Parathyroid adenoma (tissue), 2 donors: ENCODE measurements around the gene LIN28A.

Source experiments
- H2AFZ ChIP-seq: fragments of 300-600 bp; sonication (generic); one replicate; pipeline ENCODE4 v1.7.0; 2017; ENCODE audit warnings: antibody characterized with exemption, mild to moderate bottlenecking
- H3K27ac ChIP-seq: fragments of 300-600 bp; sonication (generic); one replicate; pipeline ENCODE4 v1.7.0; 2017
- H3K27me3 ChIP-seq: fragments of 300-600 bp; sonication (generic); one replicate; pipeline ENCODE4 v1.7.0; 2017; ENCODE audit warnings: low read length; ENCODE audit not compliant: control insufficient read depth, insufficient read depth
- H3K36me3 ChIP-seq: fragments of 300-600 bp; sonication (generic); one replicate; pipeline ENCODE4 v1.7.0; 2017; ENCODE audit warnings: low read length; ENCODE audit not compliant: control insufficient read depth, insufficient read depth
- H3K4me1 ChIP-seq: fragments of 300-600 bp; sonication (generic); one replicate; pipeline ENCODE4 v1.7.0; 2017; ENCODE audit warnings: control low read depth
- H3K4me2 ChIP-seq: fragments of 300-600 bp; sonication (generic); one replicate; pipeline ENCODE4 v1.7.0; 2017; ENCODE audit warnings: low read length
- H3K4me3 ChIP-seq: fragments of 300-600 bp; sonication (generic); one replicate; pipeline ENCODE4 v1.7.0; 2017; ENCODE audit warnings: low read depth, low read length
- H3K79me2 ChIP-seq: fragments of 300-600 bp; sonication (generic); one replicate; pipeline ENCODE4 v1.7.0; 2017; ENCODE audit warnings: control low read depth
- H3K9ac ChIP-seq: fragments of 300-600 bp; sonication (generic); one replicate; pipeline ENCODE4 v1.7.0; 2017; ENCODE audit warnings: mild to moderate bottlenecking
- H3K9me3 ChIP-seq: fragments of 300-600 bp; sonication (generic); one replicate; pipeline ENCODE4 v1.7.0; 2017; ENCODE audit warnings: low read length; ENCODE audit not compliant: control insufficient read depth
- CTCF ChIP-seq: fragments of 300-600 bp; sonication (generic); IDR thresholded peaks from one replicate; pipeline ENCODE4 v1.7.0; 2017; ENCODE audit warnings: antibody characterized with exemption, mild to moderate bottlenecking
- donor health status: primary hyperparathyroidism.

The LIN28A gene

GRCh38 chr1:26478988-26479387 is 68.4 kb downstream of the LIN28A start:
- no peaks in the 10 kb centered on the region for H3K4me1 ChIP-seq
- no peak overlapping the region for H3K4me2 ChIP-seq
- no peak overlapping the region for H3K4me3 ChIP-seq
- H3K27ac ChIP-seq, result no peak overlapping the region
- H3K9me3 ChIP-seq, result no peaks in the 10 kb centered on the region
- no peak overlapping the region for H3K9ac ChIP-seq
- H3K36me3 ChIP-seq, result no peaks in the 10 kb centered on the region
- no peak for TF ChIP-seq CTCF
- H3K27me3 ChIP-seq, result no peaks in the 10 kb centered on the region
- no peaks in the 10 kb centered on the region for H3K79me2 ChIP-seq
- no peak overlapping the region for H2AFZ ChIP-seq
